Urothelium cell line (cell line): ENCODE measurements around the gene ABT1.

Experiments
- DNase-seq: peaks from one replicate; pipeline ENCODE4 v3.0.0; 2011; ENCODE audit warnings: low spot score, mixed read lengths
- FAIRE-seq: peaks from 2 replicates; lab custom pipeline; 2011; peaks lifted over from hg19 to GRCh38; lab: Jason Lieb, UNC

Gene ABT1

GRCh38 chr6:26600759-26601158 is 4.0 kb downstream of the ABT1 start:
- no peak for FAIRE-seq
- DNase-seq = no peak

- DNase-seq (no peak), FAIRE-seq (no peak)
Observed at GRCh38 chr6:26602262-26602661, 5.5 kb downstream of the ABT1 start.

- no peak for DNase-seq
- no peak for FAIRE-seq
Observed at GRCh38 chr6:26604026-26604425, 7.3 kb downstream of the ABT1 start.

DNA sequence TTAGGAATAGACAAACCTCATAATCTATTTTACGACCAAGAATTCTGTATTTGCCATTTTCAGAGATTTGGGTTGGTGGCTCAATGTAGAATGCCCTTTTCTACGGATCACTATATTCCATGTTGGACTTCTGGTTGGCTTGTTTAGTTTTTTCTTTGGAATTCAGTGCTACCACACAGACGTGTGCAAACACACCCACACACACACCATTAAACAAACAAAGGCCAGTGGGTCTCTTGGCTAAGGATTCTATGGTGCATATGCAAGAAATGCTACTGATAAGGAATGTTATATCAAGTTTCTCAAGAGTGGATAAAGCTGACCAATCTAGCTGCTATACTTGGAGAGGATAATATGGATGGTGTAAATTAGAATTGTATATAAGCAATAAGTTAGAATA is 8.0 kb downstream of the ABT1 start:
- DNase-seq (no peak), FAIRE-seq (no peak)

GRCh38 chr6:26607434-26608230 is 10.9 kb downstream of the ABT1 start:
- DNase-seq = peak; percentile 66
- FAIRE-seq = no peak

- FAIRE-seq (no peak), DNase-seq (no peak)
Observed at GRCh38 chr6:26609463-26609862, 12.7 kb downstream of the ABT1 start.

DNA sequence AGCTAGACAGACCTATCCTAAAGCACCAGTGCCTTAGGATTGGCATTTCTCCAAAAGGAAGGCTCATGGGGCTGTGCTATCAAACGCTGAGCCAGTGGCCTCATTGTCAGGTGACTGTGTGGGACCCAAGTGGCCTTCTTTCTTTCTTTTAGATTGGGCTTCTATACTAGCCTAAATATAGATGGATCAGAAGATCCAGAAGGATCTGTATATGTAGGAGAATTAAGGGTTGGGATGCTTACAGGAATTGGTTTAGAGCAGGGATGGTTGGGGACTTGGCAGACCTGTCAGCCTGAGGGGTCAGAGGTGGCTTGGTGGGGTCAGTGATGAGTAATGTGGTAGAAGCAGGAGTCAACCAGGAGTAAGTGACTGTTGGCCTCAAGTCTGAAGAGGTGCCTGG is 14.8 kb downstream of the ABT1 start:
- DNase-seq (no peak), FAIRE-seq (no peak)

DNA sequence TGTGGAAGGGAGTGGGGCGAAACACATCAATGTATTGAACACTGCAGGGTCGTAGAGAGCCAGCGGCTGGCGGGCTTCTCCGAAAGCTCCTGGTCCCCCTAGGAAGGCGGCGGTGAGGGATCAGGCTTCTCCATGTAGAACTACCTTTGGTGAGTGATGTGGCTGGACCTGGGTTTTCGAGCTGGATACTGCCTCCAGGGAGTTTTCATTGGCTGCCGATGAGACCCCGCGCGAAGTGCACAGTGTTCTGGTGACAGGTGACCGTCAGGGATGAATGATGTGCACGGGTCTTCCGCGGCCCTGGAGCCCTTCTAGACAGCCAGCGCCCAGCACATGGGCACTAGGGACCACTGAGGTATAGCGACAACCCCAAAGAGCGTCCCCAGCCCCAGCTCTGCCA is 16.4 kb downstream of the ABT1 start:
- no peak for FAIRE-seq
- no peak for DNase-seq

DNA sequence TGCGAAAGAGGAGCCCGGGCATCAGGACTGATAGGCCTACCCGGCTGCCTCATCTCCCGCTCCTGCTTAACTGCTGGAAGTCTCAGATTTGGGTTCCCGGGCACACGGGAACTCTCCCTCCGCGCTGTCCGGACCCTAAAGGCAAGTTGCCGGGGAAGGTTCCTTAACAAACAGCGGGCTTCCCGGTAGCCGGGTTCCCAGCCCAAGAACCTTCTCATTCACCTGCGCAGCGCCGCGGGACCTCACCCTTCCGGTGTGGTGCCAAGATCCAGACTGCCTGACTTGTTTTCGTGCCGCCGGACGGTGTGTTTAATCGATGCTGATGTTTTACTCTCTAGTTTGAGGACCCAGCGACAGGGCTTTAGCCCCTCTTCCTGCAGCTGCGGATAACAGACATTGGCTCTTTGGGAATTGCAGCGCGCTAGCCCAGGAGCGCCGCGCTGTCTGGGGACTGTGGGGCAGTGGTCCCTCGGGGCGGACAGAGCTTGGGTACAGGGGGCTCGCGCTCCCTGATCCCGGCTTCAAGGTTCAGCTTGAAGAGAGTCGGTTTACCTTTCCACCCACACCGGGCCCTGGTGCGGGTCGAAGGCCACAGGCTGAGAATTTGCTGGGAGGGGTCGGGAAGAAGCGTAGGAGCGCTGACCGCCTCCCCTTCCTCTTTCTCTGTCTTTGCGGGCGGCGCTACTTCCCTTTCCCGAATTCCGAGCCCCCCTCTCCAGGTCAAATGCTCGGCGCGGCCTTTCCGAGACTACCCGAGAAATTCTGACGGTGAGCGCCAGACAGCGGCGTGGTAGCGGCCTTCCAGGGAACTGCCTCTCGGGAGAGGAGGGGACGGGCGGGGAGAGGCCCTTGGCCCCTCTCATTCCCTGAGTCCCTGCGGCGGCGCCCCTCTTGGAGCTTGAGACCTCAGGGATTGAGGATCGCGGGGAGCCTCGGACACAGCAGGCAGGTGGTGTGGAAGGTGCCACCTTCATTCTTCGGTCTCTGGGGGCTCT is 17.2 kb downstream of the ABT1 start:
- FAIRE-seq = no peak
- no peak for DNase-seq

- DNase-seq (no peak), FAIRE-seq (no peak)
Observed at GRCh38 chr6:26623339-26623859, 26.6 kb downstream of the ABT1 start.

DNA sequence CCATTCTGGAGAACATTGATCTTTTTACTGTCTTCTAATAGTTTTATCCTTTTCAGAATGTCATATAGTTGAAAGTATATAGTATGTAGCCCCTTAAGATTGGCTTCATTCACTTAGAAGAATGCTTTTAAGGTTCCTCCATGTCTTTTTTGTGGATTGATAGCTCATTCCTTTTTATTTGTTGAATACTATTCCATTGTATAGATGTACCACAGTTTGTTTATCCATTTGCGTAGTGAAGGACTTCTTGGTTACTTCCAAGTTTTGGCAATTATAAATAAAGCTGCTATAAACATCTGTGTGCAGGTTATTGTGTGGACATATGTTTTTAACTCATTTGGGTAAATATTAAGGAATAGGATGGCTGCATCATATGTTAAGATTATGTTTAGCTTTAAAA is 27.8 kb downstream of the ABT1 start:
- DNase-seq (no peak), FAIRE-seq (no peak)

GRCh38 chr6:26627843-26628242 is 31.1 kb downstream of the ABT1 start:
- DNase-seq (no peak), FAIRE-seq (no peak)

DNA sequence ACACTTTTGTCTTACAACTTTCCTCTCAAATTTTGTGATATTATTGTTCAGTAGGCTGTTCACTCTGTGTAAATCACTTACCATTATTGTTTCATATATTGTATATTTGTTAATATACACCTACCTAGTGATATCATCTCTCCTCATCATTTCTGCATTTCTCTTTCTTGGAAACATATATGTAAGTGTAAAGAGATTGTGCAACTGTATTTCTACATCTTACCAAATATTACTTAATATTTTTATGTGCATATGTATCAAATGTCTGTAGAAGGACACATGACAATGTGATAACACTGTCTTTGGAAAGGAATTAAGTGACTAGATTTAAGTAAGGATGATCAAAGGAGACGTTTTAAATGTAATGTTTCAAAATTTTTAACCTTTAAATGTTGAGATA is 32.6 kb downstream of the ABT1 start:
- no peak for FAIRE-seq
- DNase-seq = no peak

- no peak for DNase-seq
- no peak for FAIRE-seq
Observed at GRCh38 chr6:26640806-26641205, 44.1 kb downstream of the ABT1 start.

DNA sequence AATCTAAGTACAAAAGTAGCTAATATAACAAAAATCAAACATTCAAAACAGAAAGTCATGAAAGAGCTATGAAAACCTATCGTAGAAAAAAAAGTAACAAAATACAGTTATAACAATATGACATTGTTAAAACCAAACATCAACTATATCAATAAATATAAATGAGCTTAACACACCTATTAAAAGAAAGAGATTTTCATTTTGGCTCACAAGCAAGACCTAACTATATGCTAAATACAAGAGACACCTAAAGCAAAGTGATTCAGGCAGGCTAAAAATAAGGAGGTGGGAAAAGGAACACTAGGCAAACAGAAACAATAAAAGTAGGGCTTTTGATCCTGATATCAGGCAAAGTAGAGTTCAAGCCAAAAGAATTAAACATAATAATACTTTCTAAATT is 49.3 kb downstream of the ABT1 start:
- DNase-seq (no peak), FAIRE-seq (no peak)
